RPMI8226 (cell line): Measurements from ENCODE around the gene FAM98B.

Experiments
- DNase-seq: peaks from one replicate; pipeline ENCODE4 v3.0.0-alpha.2; 2015

The FAM98B gene

GRCh38 chr15:38461066-38461833 lies 7.3 kb downstream of the FAM98B start:
- no peak for DNase-seq

- DNase-seq: no peak
These were observed 10.0 kb downstream of the FAM98B start for GRCh38 chr15:38463893-38464292.

- no peak for DNase-seq
These were observed 10.7 kb downstream of the FAM98B start for GRCh38 chr15:38464675-38465074.

GRCh38 chr15:38470816-38471215 lies 16.9 kb downstream of the FAM98B start:
- DNase-seq: no peak

GRCh38 chr15:38471974-38472373 lies 18.0 kb downstream of the FAM98B start:
- DNase-seq: no peak

- peak; percentile 45 for DNase-seq
These were observed 20.3 kb downstream of the FAM98B start for GRCh38 chr15:38474155-38474757.

GRCh38 chr15:38475361-38475760 lies 21.4 kb downstream of the FAM98B start:
- no peak for DNase-seq

- DNase-seq: no peak
These were observed 22.2 kb downstream of the FAM98B start for GRCh38 chr15:38476120-38476519.

- no peak for DNase-seq
These were observed 23.7 kb downstream of the FAM98B start for GRCh38 chr15:38477637-38478036.

GRCh38 chr15:38479266-38479665 lies 25.3 kb downstream of the FAM98B start:
- no peak for DNase-seq

GRCh38 chr15:38479756-38480155 lies 25.8 kb downstream of the FAM98B start:
- no peak for DNase-seq

- DNase-seq: no peak
These were observed 27.2 kb downstream of the FAM98B start for GRCh38 chr15:38481113-38481512.

- no peak for DNase-seq
These were observed 27.8 kb downstream of the FAM98B start for GRCh38 chr15:38481761-38482160.

- DNase-seq: no peak
These were observed 28.6 kb downstream of the FAM98B start for GRCh38 chr15:38482572-38482971.

GRCh38 chr15:38486936-38487335 lies 33.0 kb downstream of the FAM98B start:
- DNase-seq: no peak

- no peak for DNase-seq
These were observed 33.5 kb downstream of the FAM98B start for GRCh38 chr15:38487378-38487777.

GRCh38 chr15:38490242-38490922 lies 36.5 kb downstream of the FAM98B start:
- DNase-seq: no peak

- no peak for DNase-seq
These were observed 42.2 kb downstream of the FAM98B start for GRCh38 chr15:38496151-38496550.

GRCh38 chr15:38499651-38500050 lies 45.7 kb downstream of the FAM98B start:
- DNase-seq: no peak

- no peak for DNase-seq
These were observed 49.6 kb downstream of the FAM98B start for GRCh38 chr15:38503496-38503895.

- no peak for DNase-seq
These were observed 50.9 kb downstream of the FAM98B start for GRCh38 chr15:38504680-38505467.

GRCh38 chr15:38506997-38507396 lies 53.1 kb downstream of the FAM98B start:
- no peak for DNase-seq

GRCh38 chr15:38507570-38507969 lies 53.6 kb downstream of the FAM98B start:
- DNase-seq: no peak
